NCI-H1436 (cell line): ENCODE measurements around the gene BSN.

Experiments used
- DNase-seq: peaks from one replicate; lab custom pipeline; 2025; lab: John Stamatoyannopoulos, UW

BSN gene

GRCh38 chr3:49716169-49716568 lies 161.9 kb downstream of the BSN start:
- DNase-seq: no peak

- DNase-seq: no peak
These were observed 162.5 kb downstream of the BSN start for GRCh38 chr3:49716691-49717210.

DNA sequence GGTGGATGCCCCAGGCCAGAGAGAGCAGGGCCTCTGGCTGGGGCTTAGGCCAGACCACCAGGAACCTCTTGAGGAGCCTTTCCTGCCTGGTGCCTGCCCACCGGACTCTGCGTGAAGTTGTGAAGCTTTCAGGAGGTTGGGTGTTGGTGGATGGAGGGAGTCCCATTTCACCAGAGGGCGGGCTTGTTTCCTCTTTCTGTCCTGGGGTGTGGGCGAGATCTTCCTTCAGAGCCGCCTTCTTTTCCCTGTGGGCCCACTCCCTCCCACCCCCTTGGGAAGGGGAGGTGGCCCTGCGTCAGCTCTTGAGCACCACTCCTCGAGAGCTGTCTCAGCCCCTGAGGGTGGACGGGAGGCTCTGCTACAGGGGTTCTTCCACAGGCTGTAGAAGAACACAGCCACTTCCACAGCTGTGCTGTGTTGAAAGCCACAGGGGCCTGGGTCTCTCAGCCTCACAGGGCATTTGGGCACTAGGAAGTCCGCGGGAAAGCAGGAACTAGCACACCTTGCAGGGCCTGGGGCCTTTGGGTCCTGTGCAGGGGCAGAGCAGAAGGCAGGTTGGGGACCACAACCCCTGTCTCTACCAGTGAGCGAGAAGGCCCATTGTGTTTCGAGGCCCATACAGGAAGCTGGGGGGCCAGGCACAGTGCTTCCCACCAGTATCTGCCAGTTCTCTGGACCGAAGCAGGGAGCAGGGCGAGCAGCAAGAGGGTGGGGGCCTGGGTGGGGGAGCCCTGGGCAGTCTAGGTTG lies 163.1 kb downstream of the BSN start:
- DNase-seq: no peak

DNA sequence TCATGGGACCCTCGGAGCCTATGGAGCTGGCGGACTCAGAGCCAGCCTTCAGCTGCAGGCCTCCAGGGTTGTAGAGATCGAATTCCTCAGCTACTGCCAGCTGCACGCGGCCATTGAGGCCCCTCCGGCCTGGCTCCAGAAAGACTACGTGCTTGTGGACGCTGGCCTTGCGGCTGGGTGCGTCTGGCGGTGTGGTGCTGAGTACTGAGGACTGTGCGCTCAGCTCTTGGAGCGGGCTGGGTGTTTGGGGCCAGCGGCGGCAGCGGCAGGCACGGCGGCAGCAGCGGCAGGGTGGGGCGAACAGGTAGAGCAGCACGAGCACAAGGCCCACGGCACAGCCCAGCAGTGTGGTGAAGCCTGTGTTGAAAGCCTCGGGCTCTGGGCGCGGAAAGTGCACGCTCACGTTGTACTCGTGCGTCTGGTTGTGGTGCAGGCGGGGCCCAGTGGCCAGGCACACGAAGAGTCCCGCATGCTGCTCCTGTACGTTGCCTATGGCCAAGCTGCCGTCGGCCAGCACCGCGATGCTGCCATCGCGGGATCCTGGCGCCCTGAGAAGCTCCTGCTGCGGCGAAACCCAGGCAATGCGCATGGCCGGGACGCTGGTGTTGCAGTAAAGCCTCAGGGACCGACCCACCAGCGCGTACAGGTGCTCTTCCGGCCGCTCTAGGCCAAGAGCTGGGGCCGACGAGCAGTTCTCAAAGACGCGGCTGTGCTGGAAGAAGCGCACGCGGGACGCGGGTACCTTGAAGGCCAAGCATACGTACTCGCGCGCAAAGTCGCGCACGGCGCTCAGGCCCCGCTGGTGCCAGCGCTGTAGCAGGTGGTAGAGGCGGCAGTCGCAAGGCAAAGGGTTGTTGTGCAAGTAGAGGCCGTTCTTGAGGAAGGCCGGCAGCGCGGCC lies 163.9 kb downstream of the BSN start:
- DNase-seq: no peak

DNA sequence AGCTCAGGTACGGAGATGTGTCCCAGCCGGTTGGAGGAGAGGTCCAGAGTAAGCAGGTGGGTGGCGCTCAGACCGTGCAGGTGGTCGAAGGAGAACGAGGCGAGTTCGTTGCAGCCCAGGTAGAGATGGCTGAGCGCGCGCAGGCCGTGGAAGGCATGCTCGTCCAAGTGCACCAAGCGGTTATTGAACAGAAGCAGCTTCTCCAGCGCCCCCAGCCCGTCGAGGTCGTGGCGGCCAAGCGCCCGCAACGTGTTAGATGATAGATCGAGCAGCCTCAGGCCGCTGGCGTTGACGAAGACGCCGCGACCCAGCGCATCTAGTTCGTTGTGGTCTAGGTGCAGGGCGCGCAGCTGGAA lies 164.6 kb downstream of the BSN start:
- no peak for DNase-seq

DNA sequence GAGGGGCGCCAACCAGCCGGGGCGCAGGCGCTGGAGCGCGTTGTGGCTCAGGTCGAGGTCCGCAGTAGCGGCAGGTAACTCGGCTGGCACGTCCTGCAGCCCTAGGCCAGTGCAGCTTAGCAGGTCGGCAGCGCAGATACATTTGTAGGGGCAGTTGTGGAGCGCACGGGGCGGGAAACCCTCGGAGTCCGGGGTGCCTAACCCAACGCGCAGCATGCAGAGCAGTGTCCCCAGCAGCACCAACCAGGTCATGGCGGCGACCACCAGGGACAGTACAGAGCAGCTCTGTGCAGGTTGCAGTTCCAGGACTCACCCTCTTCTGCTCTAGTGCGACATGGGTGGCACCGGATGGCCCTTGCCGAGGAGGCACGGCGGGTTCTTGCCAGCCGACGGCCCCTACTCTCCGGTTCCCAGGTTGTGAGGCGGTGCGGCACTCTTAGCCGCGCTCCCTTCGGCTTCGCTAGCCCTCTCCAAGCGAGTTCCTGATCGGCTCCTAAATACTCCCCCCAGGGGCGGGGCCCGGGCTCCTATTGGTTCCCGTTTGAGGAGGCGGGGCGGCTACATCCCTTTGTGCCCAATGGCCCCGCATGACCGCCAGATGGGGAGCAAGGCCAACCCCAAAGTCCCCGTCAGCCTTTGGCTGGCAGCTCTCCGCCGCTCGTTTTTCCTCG lies 165.1 kb downstream of the BSN start, which contains the start of gene AMIGO3:
AMIGO3 (minus strand) TSS at position 471 of the 671 bp plus-strand sequence; CDS start at position 252, 219 bp downstream.
- peak; percentile 87 for DNase-seq
